SK-N-MC (cell line): ENCODE data around the gene OR52E1.

Experiments used
- EZH2 ChIP-seq: fragments of 200-600 bp; sonication (generic); IDR thresholded peaks from one replicate; pipeline ENCODE4 v1.6.1; 2017; ENCODE audit warnings: antibody characterized with exemption
- FOXP2 ChIP-seq: optimal IDR thresholded peaks from 2 replicates; pipeline ENCODE3; 2011; ENCODE audit warnings: mild to moderate bottlenecking, moderate library complexity; ENCODE audit not compliant: insufficient read depth; ENCODE audit errors: extremely low read length, control extremely low read depth
- POLR2AphosphoS5 ChIP-seq: IDR thresholded peaks from 2 replicates; pipeline ENCODE4 v1.6.1; 2012; ENCODE audit warnings: mild to moderate bottlenecking, low read depth, low read length, borderline replicate concordance

DNA sequence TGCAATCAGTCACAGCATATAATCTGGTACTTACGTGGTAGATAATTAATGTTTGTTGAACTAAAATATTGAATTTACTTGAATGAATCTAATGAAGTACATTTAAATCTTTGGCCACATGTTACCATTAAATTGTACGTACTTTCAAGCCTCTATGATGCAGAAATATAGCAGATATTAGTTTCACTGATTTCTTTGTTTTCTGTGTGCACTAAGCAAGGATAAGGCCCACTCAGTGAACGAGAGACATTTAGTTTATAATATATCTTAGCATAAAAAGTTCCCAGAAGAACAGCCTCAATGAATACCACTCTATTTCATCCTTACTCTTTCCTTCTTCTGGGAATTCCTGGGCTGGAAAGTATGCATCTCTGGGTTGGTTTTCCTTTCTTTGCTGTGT lies at the start of gene OR52E1:
- TF ChIP-seq POLR2AphosphoS5 (no peak), EZH2 (no peak), FOXP2 (no peak)
